ENCODE results near the gene EXOC7. TPM values are rescaled to one million over a fixed set of nuclear protein-coding genes. Genes with fewer than 3 reads are reported as not detected.
A peak's percentile ranks its signal among the peaks of the same experiment; 100 is the strongest.
"Not testable (repeated sequence)": the region's sequence is repeated elsewhere in the genome, so short reads cannot be mapped to it uniquely, and the experiment has no call there.

Gene EXOC7
- total RNA-seq, 5 donors from 2014 or later (not counting 1 experiment from before 2014, with no cell fraction given): 119 to 181 (median 156) TPM

- ChIA-PET CTCF (interaction anchor here in 1 of 2 donors (0.7 kb wide), 1 partner anchor 61 kb away, joined by 4 read pairs; the partner anchor contains the start of gene EXOC7), POLR2A (interaction anchor here in 1 of 2 donors (0.6 kb wide), 2 partner anchors 22 to 683 kb away, joined by 4 to 5 read pairs; no protein-coding TSS in a partner anchor)
- not testable (repeated sequence) for DNase-seq; H3K4me1 Mint-ChIP-seq; H3K9me3 ChIP-seq; H3K27me3 ChIP-seq (replicated peaks in 1 of 2; ENCODE audit: control insufficient read depth in 2 of 2, extremely low read depth in 1 of 2, insufficient read depth in 2 of 2, low read length in 1 of 2); H3K27ac Mint-ChIP-seq; H3K27ac ChIP-seq (ENCODE audit: low read length); H3K4me3 Mint-ChIP-seq; H3K9me3 Mint-ChIP-seq; H3K4me3 ChIP-seq (ENCODE audit: control insufficient read depth in 1 of 2, extremely low read depth in 1 of 2, low read length in 1 of 2); H3K27me3 Mint-ChIP-seq; ATAC-seq (replicated peaks in 1 of 4); H3K4me1 ChIP-seq (ENCODE audit: control insufficient read depth in 1 of 2, extremely low read depth in 1 of 2, insufficient read depth in 2 of 2, low read length in 2 of 2)
- peaks cover 62% of the 10 kb centered on the region for H3K36me3 Mint-ChIP-seq
- peaks cover 37 to 89% of the 10 kb centered on the region in 2 donors for H3K36me3 ChIP-seq (ENCODE audit: control insufficient read depth in 2 of 2, extremely low read depth in 1 of 2, insufficient read depth in 1 of 2, low read length in 1 of 2)
- WGBS (ENCODE audit: insufficient coverage): 100% methylated on average over 2 of the region's 3 CpGs
These were observed 60.7 kb downstream of the EXOC7 start for GRCh38 chr17:76042868-76043267.

DNA sequence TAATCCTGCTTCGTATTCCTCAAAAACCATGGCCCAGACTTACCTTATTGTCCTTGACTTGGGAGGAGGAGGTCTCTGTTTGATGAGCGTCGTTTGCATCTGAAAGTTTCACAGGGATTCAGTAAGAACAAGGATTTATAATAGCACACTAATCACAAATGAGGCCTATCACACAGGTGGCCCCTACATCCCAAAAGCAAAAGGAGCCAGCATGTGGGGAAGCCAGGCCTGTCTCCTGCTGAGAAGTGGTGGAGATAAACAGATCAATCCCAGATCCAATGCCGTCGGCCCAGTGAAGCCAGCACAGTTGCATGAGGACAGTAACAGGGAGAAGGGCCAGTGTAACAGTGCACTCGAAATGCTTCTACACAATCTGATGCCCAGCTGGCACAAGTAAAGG, 63.2 kb downstream of the EXOC7 start:
- no peak for DNase-seq
- no peaks in the 10 kb centered on the region for H3K9me3 Mint-ChIP-seq
- H3K27me3 ChIP-seq (replicated peaks in 1 of 2; ENCODE audit: control insufficient read depth in 2 of 2, extremely low read depth in 1 of 2, insufficient read depth in 2 of 2, low read length in 1 of 2): no peaks in the 10 kb centered on the region
- ATAC-seq (replicated peaks in 1 of 4): no peak
- H3K4me1 Mint-ChIP-seq: peaks cover 0 to 2% (median 2%) of the 10 kb centered on the region in 3 donors
- ChIA-PET POLR2A (no interaction called here), CTCF (interaction anchor here in 1 of 2 donors (0.6 kb wide), 1 partner anchor 737 kb away, joined by 4 read pairs; no protein-coding TSS in a partner anchor)
- WGBS (ENCODE audit: insufficient coverage): 83% methylated on average over 2 of the region's 6 CpGs
- H3K36me3 ChIP-seq (ENCODE audit: control insufficient read depth in 2 of 2, extremely low read depth in 1 of 2, insufficient read depth in 1 of 2, low read length in 1 of 2): peaks cover 32 to 67% of the 10 kb centered on the region in 2 donors
- no peaks in the 10 kb centered on the region for H3K27me3 Mint-ChIP-seq
- no peak overlapping the region for H3K4me3 Mint-ChIP-seq
- H3K4me3 ChIP-seq (ENCODE audit: control insufficient read depth in 1 of 2, extremely low read depth in 1 of 2, low read length in 1 of 2): no peak overlapping the region
- no peak overlapping the region for H3K27ac Mint-ChIP-seq
- no peaks in the 10 kb centered on the region for H3K4me1 ChIP-seq (ENCODE audit: control insufficient read depth in 1 of 2, extremely low read depth in 1 of 2, insufficient read depth in 2 of 2, low read length in 2 of 2)
- H3K36me3 Mint-ChIP-seq: peaks cover 50% of the 10 kb centered on the region
- H3K9me3 ChIP-seq: no peaks in the 10 kb centered on the region
- H3K27ac ChIP-seq (ENCODE audit: low read length): no peak overlapping the region

- ATAC-seq (replicated peaks in 1 of 4) (no peak), DNase-seq (no peak)
- 94% methylated on average over 6 of the region's 6 CpGs for WGBS (ENCODE audit: insufficient coverage)
- ChIA-PET CTCF (no interaction called here), POLR2A (no interaction called here)
- Histone ChIP-seq H3K36me3 (ENCODE audit: control insufficient read depth in 2 of 2, extremely low read depth in 1 of 2, insufficient read depth in 1 of 2, low read length in 1 of 2) (peaks cover 25 to 56% of the 10 kb centered on the region in 2 donors), H3K4me1 (ENCODE audit: control insufficient read depth in 1 of 2, extremely low read depth in 1 of 2, insufficient read depth in 2 of 2, low read length in 2 of 2) (no peaks in the 10 kb centered on the region), H3K9me3 (no peaks in the 10 kb centered on the region), H3K27me3 (replicated peaks in 1 of 2; ENCODE audit: control insufficient read depth in 2 of 2, extremely low read depth in 1 of 2, insufficient read depth in 2 of 2, low read length in 1 of 2) (no peaks in the 10 kb centered on the region), H3K4me3 (ENCODE audit: control insufficient read depth in 1 of 2, extremely low read depth in 1 of 2, low read length in 1 of 2) (no peak overlapping the region), H3K27ac (ENCODE audit: low read length) (no peak overlapping the region)
- no peaks in the 10 kb centered on the region for H3K27me3 Mint-ChIP-seq
- H3K4me1 Mint-ChIP-seq: peaks cover 2 to 9% (median 5%) of the 10 kb centered on the region in 3 donors
- H3K27ac Mint-ChIP-seq: no peak overlapping the region
- H3K36me3 Mint-ChIP-seq: peaks cover 39% of the 10 kb centered on the region
- H3K4me3 Mint-ChIP-seq: no peak overlapping the region
- H3K9me3 Mint-ChIP-seq: no peaks in the 10 kb centered on the region
These were observed 64.5 kb downstream of the EXOC7 start for GRCh38 chr17:76039121-76039520.

GRCh38 chr17:76038050-76038449, 65.5 kb downstream of the EXOC7 start:
- peaks cover 2 to 14% (median 5%) of the 10 kb centered on the region in 3 donors for H3K4me1 Mint-ChIP-seq
- Histone ChIP-seq H3K4me1 (ENCODE audit: control insufficient read depth in 1 of 2, extremely low read depth in 1 of 2, insufficient read depth in 2 of 2, low read length in 2 of 2) (no peaks in the 10 kb centered on the region), H3K4me3 (ENCODE audit: control insufficient read depth in 1 of 2, extremely low read depth in 1 of 2, low read length in 1 of 2) (no peak overlapping the region), H3K9me3 (no peaks in the 10 kb centered on the region), H3K27ac (ENCODE audit: low read length) (no peak overlapping the region), H3K36me3 (ENCODE audit: control insufficient read depth in 2 of 2, extremely low read depth in 1 of 2, insufficient read depth in 1 of 2, low read length in 1 of 2) (peaks cover 16 to 45% of the 10 kb centered on the region in 2 donors), H3K27me3 (replicated peaks in 1 of 2; ENCODE audit: control insufficient read depth in 2 of 2, extremely low read depth in 1 of 2, insufficient read depth in 2 of 2, low read length in 1 of 2) (no peaks in the 10 kb centered on the region)
- H3K27ac Mint-ChIP-seq: peak overlapping the region; percentile 6 to 69
- ChIA-PET CTCF (no interaction called here), POLR2A (interaction anchor here in 1 of 2 donors (0.6 kb wide), 1 partner anchor 338 kb away, joined by 4 read pairs; no protein-coding TSS in a partner anchor)
- H3K27me3 Mint-ChIP-seq: no peaks in the 10 kb centered on the region
- DNase-seq (no peak), ATAC-seq (replicated peaks in 1 of 4) (no peak)
- H3K9me3 Mint-ChIP-seq: no peaks in the 10 kb centered on the region
- 89% methylated on average over 3 of the region's 3 CpGs for WGBS (ENCODE audit: insufficient coverage)
- peaks cover 28% of the 10 kb centered on the region for H3K36me3 Mint-ChIP-seq
- H3K4me3 Mint-ChIP-seq: no peak overlapping the region

DNA sequence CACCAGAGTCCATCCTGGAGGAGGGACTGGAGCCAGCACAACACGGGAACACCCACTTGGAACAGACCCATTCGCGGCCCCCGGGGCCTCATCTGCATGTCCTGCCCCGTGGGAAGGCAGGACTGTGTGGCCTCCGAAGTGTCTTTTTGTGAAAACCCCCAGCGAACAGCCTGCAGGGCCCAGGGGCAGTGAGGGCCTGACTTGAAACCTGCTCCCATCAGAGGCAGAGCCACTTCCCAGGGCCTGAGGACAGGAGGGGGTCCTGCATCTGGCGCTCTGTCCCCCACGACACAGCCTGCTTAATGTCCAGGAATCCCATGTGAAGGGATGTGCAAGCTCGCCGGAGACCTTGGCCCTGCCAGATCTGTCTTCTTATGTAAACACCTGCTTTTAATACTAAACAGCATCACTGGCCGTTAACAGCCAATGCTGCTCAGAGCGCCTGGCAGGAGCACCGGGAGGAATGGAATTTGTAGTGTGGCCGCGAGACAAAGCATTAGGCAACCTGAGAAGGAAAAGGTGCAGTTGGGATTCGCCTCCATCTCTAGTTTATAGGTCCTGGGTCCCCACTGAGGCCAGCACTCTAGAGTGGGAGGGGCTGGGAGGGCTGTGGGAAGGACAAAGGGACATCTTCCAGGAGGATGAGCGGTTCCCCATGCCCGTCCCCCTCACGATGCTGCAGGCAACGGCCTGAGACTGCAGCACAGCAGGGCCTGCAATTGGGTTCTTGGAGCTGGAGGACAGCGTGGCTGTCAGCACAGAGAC, 66.9 kb downstream of the EXOC7 start:
- H3K4me3 ChIP-seq (ENCODE audit: control insufficient read depth in 1 of 2, extremely low read depth in 1 of 2, low read length in 1 of 2): no peak overlapping the region
- H3K4me1 Mint-ChIP-seq: peaks cover 2 to 14% (median 5%) of the 10 kb centered on the region in 3 donors
- POLR2A ChIA-PET: no interaction called here
- CTCF ChIA-PET: no interaction called here
- ATAC-seq (replicated peaks in 1 of 4): peak in 1 of 4 experiments; percentile 28
- DNase-seq: no peak
- H3K27ac Mint-ChIP-seq: peak overlapping the region in 1 of 2 donors; percentile 1
- H3K27ac ChIP-seq (ENCODE audit: low read length): no peak overlapping the region
- H3K4me1 ChIP-seq (ENCODE audit: control insufficient read depth in 1 of 2, extremely low read depth in 1 of 2, insufficient read depth in 2 of 2, low read length in 2 of 2): peaks cover 0 to 3% of the 10 kb centered on the region in 2 experiments
- H3K36me3 ChIP-seq (ENCODE audit: control insufficient read depth in 2 of 2, extremely low read depth in 1 of 2, insufficient read depth in 1 of 2, low read length in 1 of 2): peaks cover 10 to 35% of the 10 kb centered on the region in 2 donors
- 97% methylated on average over 19 of the region's 22 CpGs for WGBS (ENCODE audit: insufficient coverage)
- no peak overlapping the region for H3K4me3 Mint-ChIP-seq
- H3K9me3 Mint-ChIP-seq: no peaks in the 10 kb centered on the region
- no peaks in the 10 kb centered on the region for H3K27me3 ChIP-seq (replicated peaks in 1 of 2; ENCODE audit: control insufficient read depth in 2 of 2, extremely low read depth in 1 of 2, insufficient read depth in 2 of 2, low read length in 1 of 2)
- H3K27me3 Mint-ChIP-seq: no peaks in the 10 kb centered on the region
- no peaks in the 10 kb centered on the region for H3K9me3 ChIP-seq
- peaks cover 26% of the 10 kb centered on the region for H3K36me3 Mint-ChIP-seq

DNA sequence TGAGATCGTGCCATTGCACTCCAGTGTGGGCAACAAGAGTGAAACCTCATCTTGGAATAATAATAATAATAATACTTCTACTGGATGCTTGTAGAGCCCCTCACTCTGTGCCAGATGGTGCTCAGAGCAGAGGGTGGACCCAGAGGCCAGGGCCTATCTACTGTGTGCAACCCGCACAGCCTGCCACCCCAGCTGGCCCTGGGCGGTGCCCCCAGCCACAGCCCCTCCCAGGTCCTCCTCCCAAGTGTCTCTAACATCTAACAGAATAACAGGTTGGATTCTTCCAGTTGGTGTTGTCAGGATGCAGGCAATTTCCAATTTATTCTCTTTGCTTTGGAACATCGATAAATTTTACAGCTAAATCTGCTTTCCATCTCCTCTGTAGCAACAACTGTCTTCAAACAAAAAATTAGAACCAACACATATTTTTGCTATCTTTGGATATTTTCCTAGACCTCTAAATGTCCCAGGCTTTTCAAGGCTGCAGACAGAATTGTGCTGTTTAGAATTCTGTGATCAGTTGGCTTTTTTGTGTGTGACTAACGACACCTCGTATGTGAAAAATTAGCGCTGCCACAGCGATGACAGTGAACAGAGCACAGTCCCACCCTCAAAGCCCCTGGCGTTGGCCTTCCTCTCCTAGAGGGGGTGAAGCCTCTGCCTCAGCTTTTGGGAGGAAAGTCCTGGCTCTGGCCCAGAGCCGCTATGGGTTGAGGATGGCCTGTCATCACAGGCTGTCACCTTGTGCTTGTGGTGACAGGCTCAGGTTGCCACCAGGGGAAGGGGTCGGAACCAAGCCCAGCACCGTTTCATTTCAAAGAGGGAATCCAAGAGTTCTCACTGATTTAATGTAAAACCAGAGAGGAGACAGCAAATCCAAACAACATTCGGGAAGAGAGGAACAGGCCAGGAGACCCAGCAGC, 68.9 kb downstream of the EXOC7 start:
- CTCF ChIA-PET: interaction anchor here in 1 of 2 donors (1.0 kb wide), 1 partner anchor 203 kb away, joined by 3 read pairs; no protein-coding TSS in a partner anchor

More for the DNA sequence above, 68.9 kb downstream of the EXOC7 start:
- no peak overlapping the region for H3K27ac Mint-ChIP-seq
- Histone ChIP-seq H3K9me3 (no peaks in the 10 kb centered on the region), H3K27me3 (replicated peaks in 1 of 2; ENCODE audit: control insufficient read depth in 2 of 2, extremely low read depth in 1 of 2, insufficient read depth in 2 of 2, low read length in 1 of 2) (no peaks in the 10 kb centered on the region), H3K27ac (ENCODE audit: low read length) (no peak overlapping the region), H3K36me3 (ENCODE audit: control insufficient read depth in 2 of 2, extremely low read depth in 1 of 2, insufficient read depth in 1 of 2, low read length in 1 of 2) (peaks cover 0 to 15% of the 10 kb centered on the region in 2 donors), H3K4me1 (ENCODE audit: control insufficient read depth in 1 of 2, extremely low read depth in 1 of 2, insufficient read depth in 2 of 2, low read length in 2 of 2) (peaks cover 2 to 18% of the 10 kb centered on the region in 2 experiments), H3K4me3 (ENCODE audit: control insufficient read depth in 1 of 2, extremely low read depth in 1 of 2, low read length in 1 of 2) (no peak overlapping the region)
- no peak overlapping the region for H3K4me3 Mint-ChIP-seq
- peaks cover 12% of the 10 kb centered on the region for H3K36me3 Mint-ChIP-seq
- 89% methylated on average over 8 of the region's 13 CpGs for WGBS (ENCODE audit: insufficient coverage)
- DNase-seq: no peak
- H3K4me1 Mint-ChIP-seq: peaks cover 9 to 18% (median 11%) of the 10 kb centered on the region in 3 donors
- ATAC-seq (replicated peaks in 1 of 4): no peak
- H3K9me3 Mint-ChIP-seq: no peaks in the 10 kb centered on the region
- POLR2A ChIA-PET: no interaction called here
- no peaks in the 10 kb centered on the region for H3K27me3 Mint-ChIP-seq

Measured in T-cell (primary cell).